Islet precursor cell (in vitro differentiated cells): ENCODE measurements around the gene PSMB11.
A peak's percentile ranks its signal among the peaks of the same experiment; 100 is the strongest.
"Not testable (repeated sequence)": the region's sequence is repeated elsewhere in the genome, so short reads cannot be mapped to it uniquely, and the experiment has no call there.

Experiments used
- DNase-seq: peaks from one replicate; pipeline ENCODE4 v3.0.0-alpha.2; 2018

Gene PSMB11

GRCh38 chr14:23042162-23042965, at the start of gene PSMB11:
TSS of gene PSMB11 (plus strand) at chr14:23042212. CDS start at chr14:23042226, 14 bp downstream.
- DNase-seq: peak; percentile 50

- DNase-seq: no peak
Observed at GRCh38 chr14:22993517-22993916, 48.5 kb upstream of the PSMB11 start.

- peak; percentile 75 for DNase-seq
Observed at GRCh38 chr14:22994762-22995275, 47.2 kb upstream of the PSMB11 start.

GRCh38 chr14:22995889-22996625, 46.0 kb upstream of the PSMB11 start:
- DNase-seq: peak; percentile 34

- peak; percentile 33 for DNase-seq
Observed at GRCh38 chr14:22996768-22997654, 45.0 kb upstream of the PSMB11 start.

- DNase-seq: no peak
Observed at GRCh38 chr14:22997676-22998323, 44.2 kb upstream of the PSMB11 start.

GRCh38 chr14:22998329-22999012, 43.5 kb upstream of the PSMB11 start:
- DNase-seq: no peak

GRCh38 chr14:23000860-23001259, 41.2 kb upstream of the PSMB11 start:
- no peak for DNase-seq

- DNase-seq: no peak
Observed at GRCh38 chr14:23002592-23002991, 39.4 kb upstream of the PSMB11 start.

- not testable (repeated sequence) for DNase-seq
Observed at GRCh38 chr14:23004274-23004673, 37.7 kb upstream of the PSMB11 start.

- no peak for DNase-seq
Observed at GRCh38 chr14:23005451-23006187, 36.4 kb upstream of the PSMB11 start.

GRCh38 chr14:23006188-23006534, 35.9 kb upstream of the PSMB11 start:
- DNase-seq: no peak

GRCh38 chr14:23006544-23007419, 35.2 kb upstream of the PSMB11 start:
- peak; percentile 99 for DNase-seq

GRCh38 chr14:23008831-23009230, 33.2 kb upstream of the PSMB11 start:
- DNase-seq: no peak

- DNase-seq: no peak
Observed at GRCh38 chr14:23009483-23009938, 32.5 kb upstream of the PSMB11 start.

GRCh38 chr14:23009939-23010726, 31.9 kb upstream of the PSMB11 start, which contains the start of gene C14orf93:
TSS of gene C14orf93 (minus strand) at chr14:23010143. CDS start at chr14:22999023, 11,120 bp downstream.
- peak; percentile 78 for DNase-seq

- DNase-seq: no peak
Observed at GRCh38 chr14:23013054-23013748, 28.8 kb upstream of the PSMB11 start.

GRCh38 chr14:23013749-23014054, 28.3 kb upstream of the PSMB11 start:
- DNase-seq: not testable (repeated sequence)
